Progenitor cell of endocrine pancreas (in vitro differentiated cells): ENCODE measurements around the gene IDUA. TPM values are rescaled to one million over a fixed set of nuclear protein-coding genes. Genes with fewer than 3 reads are reported as not detected.
A peak's percentile ranks its signal among the peaks of the same experiment; 100 is the strongest.

Experiments
- DNase-seq: peaks from one replicate; pipeline ENCODE4 v3.0.0; 2021; ENCODE audit warnings: low spot score; ENCODE audit not compliant: unreplicated experiment
- H3K27ac Mint-ChIP-seq: 2 replicates; pipeline ENCODE4 v1.8.0; 2021; ENCODE audit warnings: mild to moderate bottlenecking, moderate library complexity, mixed read lengths
- H3K27me3 Mint-ChIP-seq: 2 replicates; pipeline ENCODE4 v1.8.0; 2021; ENCODE audit warnings: mixed read lengths
- H3K36me3 Mint-ChIP-seq: 2 replicates; pipeline ENCODE4 v1.8.0; 2022; ENCODE audit warnings: mixed read lengths; ENCODE audit not compliant: insufficient read depth
- H3K4me1 Mint-ChIP-seq: 2 replicates; pipeline ENCODE4 v1.8.0; 2021; ENCODE audit warnings: low read depth, mixed read lengths
- H3K4me3 Mint-ChIP-seq: 2 replicates; pipeline ENCODE4 v1.8.0; 2021; ENCODE audit warnings: low read depth, mild to moderate bottlenecking, moderate library complexity, mixed read lengths
- H3K9me3 Mint-ChIP-seq: 2 replicates; pipeline ENCODE4 v1.8.0; 2021; ENCODE audit warnings: low read depth, mixed read lengths
- total RNA-seq: library from RNA; stranded (reverse); gene quantifications from 2 replicates; pipeline ENCODE4 v1.2.1, GENCODE V29; 2021
- TF ChIP-seq, protein P1 (sequence below): fragments of 200-600 bp; sonication (generic); IDR thresholded peaks from one replicate; pipeline ENCODE4 v1.5.0; 2021; ENCODE audit warnings: antibody characterized with exemption, mild to moderate bottlenecking; ENCODE audit not compliant: unreplicated experiment

IDUA gene
- total RNA-seq, 1 donor from 2014 or later, result 87.0 TPM

DNA sequence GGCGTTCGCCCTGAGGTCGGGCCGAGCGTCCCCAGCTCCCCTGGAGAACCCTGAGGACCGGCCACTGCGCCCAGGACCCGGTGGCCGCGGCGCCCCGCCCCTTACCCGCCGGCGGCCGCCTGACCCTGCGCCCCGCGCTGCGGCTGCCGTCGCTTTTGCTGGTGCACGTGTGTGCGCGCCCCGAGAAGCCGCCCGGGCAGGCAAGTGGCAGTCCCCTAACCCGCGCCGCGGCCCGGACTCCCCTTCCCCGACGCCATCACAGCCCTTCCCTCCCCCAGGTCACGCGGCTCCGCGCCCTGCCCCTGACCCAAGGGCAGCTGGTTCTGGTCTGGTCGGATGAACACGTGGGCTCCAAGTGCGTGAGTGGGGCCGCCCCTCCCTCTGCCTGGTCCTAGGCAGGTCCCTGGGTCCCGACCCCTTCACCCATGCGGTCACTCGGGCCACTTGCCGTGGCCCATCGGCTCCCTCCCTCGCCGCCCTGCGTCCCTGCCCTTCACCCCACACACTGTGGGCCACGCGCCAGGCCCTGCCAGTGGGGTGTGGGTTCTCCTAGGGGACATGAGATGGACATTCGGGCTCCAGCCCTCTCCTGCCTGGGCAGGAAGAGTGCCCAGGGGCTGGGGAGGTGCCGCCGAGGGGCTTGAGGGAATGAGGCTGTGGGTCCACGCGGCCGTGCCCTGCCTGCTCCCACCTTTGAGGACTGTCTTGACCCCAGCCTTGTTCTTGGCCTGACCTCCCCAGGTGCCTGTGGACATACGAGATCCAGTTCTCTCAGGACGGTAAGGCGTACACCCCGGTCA lies 16.6 kb downstream of the IDUA start:
- no peak for DNase-seq
- TF ChIP-seq, protein P1, sequence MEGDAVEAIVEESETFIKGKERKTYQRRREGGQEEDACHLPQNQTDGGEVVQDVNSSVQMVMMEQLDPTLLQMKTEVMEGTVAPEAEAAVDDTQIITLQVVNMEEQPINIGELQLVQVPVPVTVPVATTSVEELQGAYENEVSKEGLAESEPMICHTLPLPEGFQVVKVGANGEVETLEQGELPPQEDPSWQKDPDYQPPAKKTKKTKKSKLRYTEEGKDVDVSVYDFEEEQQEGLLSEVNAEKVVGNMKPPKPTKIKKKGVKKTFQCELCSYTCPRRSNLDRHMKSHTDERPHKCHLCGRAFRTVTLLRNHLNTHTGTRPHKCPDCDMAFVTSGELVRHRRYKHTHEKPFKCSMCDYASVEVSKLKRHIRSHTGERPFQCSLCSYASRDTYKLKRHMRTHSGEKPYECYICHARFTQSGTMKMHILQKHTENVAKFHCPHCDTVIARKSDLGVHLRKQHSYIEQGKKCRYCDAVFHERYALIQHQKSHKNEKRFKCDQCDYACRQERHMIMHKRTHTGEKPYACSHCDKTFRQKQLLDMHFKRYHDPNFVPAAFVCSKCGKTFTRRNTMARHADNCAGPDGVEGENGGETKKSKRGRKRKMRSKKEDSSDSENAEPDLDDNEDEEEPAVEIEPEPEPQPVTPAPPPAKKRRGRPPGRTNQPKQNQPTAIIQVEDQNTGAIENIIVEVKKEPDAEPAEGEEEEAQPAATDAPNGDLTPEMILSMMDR, result no peak
- Mint-ChIP-seq H3K36me3 (peaks cover 2% of the 10 kb centered on the region), H3K27me3 (peaks cover 60% of the 10 kb centered on the region), H3K27ac (no peak overlapping the region), H3K4me3 (no peak overlapping the region), H3K4me1 (peaks cover 1% of the 10 kb centered on the region), H3K9me3 (no peaks in the 10 kb centered on the region)

DNA sequence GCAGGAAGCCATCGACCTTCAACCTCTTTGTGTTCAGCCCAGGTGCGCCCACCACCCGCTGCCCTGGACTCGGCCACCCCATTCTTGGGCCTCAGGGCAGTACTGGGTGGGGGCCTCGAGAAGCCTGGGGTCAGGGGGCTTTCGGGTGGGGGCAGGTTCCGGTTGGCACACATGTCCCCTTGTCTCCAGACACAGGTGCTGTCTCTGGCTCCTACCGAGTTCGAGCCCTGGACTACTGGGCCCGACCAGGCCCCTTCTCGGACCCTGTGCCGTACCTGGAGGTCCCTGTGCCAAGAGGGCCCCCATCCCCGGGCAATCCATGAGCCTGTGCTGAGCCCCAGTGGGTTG lies 17.2 kb downstream of the IDUA start:
- Mint-ChIP-seq H3K4me1 (peaks cover 5% of the 10 kb centered on the region), H3K27me3 (peaks cover 62% of the 10 kb centered on the region), H3K36me3 (peaks cover 4% of the 10 kb centered on the region), H3K4me3 (no peak overlapping the region), H3K9me3 (no peaks in the 10 kb centered on the region), H3K27ac (no peak overlapping the region)
- no peak for DNase-seq
- TF ChIP-seq, protein P1, result no peak

DNA sequence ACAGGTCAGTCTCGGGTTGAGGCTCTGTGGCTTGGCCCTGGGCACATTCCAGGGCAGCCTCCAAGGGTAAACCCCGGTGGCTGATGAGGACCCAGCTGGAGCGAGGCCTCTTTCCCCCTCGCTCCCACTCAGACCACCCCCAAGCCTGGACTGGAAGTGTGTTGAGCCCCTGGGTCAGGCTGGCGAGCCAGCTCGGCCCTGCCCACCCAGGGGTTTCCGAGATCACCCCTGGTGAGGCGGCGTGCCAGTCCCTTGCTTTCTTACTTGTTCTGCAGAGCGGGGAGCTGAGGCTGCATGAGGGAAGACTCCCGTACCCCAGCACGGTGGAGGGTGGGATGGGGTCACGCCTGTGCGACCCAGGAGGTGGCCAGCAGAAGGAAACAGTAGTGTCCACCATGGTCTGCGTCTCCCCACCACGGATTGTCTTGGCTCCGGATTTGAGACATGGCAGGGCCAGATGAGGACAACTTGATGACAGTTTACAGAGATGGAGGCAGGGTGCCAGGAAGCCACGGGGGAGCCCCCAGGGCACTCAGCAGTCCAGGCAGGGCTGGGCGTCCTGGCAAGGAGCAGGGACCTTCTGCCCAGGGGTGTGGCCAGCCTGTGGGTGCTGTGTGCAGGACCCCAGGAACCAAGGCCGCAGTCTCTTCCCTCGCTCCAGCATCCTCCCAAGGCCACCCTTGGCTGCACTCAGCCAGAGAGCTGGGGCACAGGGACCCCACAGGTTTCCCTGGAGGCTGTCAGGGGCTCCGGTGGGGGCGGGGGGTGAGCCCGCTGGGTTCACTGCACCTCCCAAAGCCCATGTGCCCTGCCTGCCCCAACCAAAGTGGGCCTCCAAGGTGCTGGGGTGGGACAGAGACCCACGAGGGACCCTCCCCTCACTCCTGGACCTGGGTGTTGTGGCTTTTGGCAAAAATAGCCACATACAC lies 18.0 kb downstream of the IDUA start:
- TF ChIP-seq, protein P1, result no peak
- peaks cover 6% of the 10 kb centered on the region for H3K4me1 Mint-ChIP-seq
- peaks cover 59% of the 10 kb centered on the region for H3K27me3 Mint-ChIP-seq
- no peak overlapping the region for H3K4me3 Mint-ChIP-seq
- H3K36me3 Mint-ChIP-seq, result peaks cover 4% of the 10 kb centered on the region
- peak overlapping the region; percentile 56 for H3K27ac Mint-ChIP-seq
- DNase-seq, result no peak
- no peaks in the 10 kb centered on the region for H3K9me3 Mint-ChIP-seq

DNA sequence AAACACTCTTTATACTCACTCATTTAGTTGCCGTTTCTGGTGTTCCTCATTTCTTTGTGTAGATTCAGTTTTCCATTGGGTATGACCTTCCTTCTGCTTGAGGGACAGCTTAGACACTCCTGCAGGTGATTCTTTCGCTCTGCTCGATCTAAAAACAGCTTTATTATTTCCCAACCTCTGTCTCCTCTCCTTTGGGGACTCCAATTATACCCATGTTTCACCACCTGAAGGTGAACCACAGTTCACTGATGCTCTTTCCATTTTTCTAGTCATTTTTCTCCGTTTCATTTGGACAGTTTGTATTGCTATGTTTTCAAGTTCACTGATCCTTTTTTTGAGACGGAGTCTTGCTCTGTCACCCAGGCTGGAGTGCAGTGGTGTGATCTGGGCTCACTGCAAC lies 20.0 kb downstream of the IDUA start:
- H3K36me3 Mint-ChIP-seq, result peaks cover 4% of the 10 kb centered on the region
- TF ChIP-seq, protein P1, result no peak
- no peak for DNase-seq
- H3K4me3 Mint-ChIP-seq, result no peak overlapping the region
- H3K4me1 Mint-ChIP-seq, result peaks cover 10% of the 10 kb centered on the region
- H3K27me3 Mint-ChIP-seq, result peaks cover 47% of the 10 kb centered on the region
- no peak overlapping the region for H3K27ac Mint-ChIP-seq
- H3K9me3 Mint-ChIP-seq, result no peaks in the 10 kb centered on the region

DNA sequence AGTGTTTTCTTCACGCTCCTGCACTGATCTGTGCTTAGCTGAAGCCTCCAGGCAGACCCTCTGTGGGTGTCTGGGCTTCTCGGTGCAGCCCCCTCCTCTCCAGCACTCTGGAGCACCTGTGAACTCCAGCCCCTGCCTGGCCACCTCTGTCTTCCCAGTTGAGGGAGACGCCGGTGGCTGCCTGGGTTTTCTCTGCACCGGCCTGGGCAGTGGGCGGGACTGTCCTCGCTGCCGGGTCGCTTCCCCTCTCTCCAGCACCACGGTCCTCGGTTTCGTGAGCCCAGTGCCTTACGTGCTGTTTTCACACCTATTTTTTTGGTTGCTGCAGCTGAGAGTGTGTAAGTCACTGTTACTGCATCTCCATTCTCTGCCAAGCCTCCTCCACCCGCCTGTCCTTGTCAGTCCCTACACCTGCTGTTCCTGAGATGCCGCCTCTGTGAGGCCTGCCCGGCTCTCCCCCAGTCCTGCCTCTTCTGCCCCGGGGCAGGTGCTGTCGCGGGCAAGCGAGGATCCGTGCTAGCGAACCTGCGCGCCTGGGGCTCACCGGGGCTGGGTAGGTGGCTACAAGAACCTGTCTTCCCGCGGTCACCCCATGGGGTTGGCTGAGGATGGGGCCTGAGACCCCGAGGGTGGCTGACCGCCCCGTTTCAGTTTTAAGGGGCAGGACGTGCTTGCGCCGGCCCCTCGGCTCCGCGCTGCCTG lies 22.1 kb downstream of the IDUA start:
- Mint-ChIP-seq H3K4me1 (peaks cover 14% of the 10 kb centered on the region), H3K4me3 (peak overlapping the region; percentile 63), H3K27me3 (peaks cover 40% of the 10 kb centered on the region), H3K27ac (peak overlapping the region; percentile 35), H3K36me3 (peaks cover 6% of the 10 kb centered on the region), H3K9me3 (no peaks in the 10 kb centered on the region)
- DNase-seq, result no peak
- TF ChIP-seq, protein P1, result no peak
